CD14-positive monocyte (primary cell): ENCODE results near the gene CEP112. TPM values are rescaled to one million over a fixed set of nuclear protein-coding genes. Genes with fewer than 3 reads are reported as not detected.

Experiments used
- DNase-seq, 3 donors: peaks; one replicate each; pipeline ENCODE4 v3.0.0-alpha.2; 2011 to 2022
- H2AFZ ChIP-seq: 2 replicates; pipeline ENCODE4 v1.6.0; 2012; ENCODE audit warnings: mild to moderate bottlenecking, low read depth, low read length, inconsistent platforms; ENCODE audit not compliant: insufficient read depth, poor library complexity, severe bottlenecking
- H3K27ac ChIP-seq, 2 donors: 1 replicate in 1 of 2; 2 replicates in 1 of 2; pipeline ENCODE4 v1.5.1; 2012 to 2013; ENCODE audit warnings: low read length in 2 of 2, control low read depth in 1 of 2, inconsistent platforms in 1 of 2, low read depth in 1 of 2, mild to moderate bottlenecking in 1 of 2
- H3K27me3 ChIP-seq, 2 donors: one replicate each; pipeline versions ENCODE4 v1.6.0 to v1.6.1; 2011 to 2013; ENCODE audit warnings: low read length in 2 of 2; ENCODE audit not compliant: control insufficient read depth in 2 of 2, insufficient read depth in 2 of 2
- H3K36me3 ChIP-seq, 2 donors: replicated peaks in 1 of 2; 1 replicate in 1 of 2; 2 replicates in 1 of 2; pipeline versions ENCODE4 v1.5.1 to v1.6.1; 2012 to 2013; ENCODE audit warnings: low read length in 2 of 2, control low read depth in 1 of 2, inconsistent platforms in 1 of 2, mild to moderate bottlenecking in 1 of 2; ENCODE audit not compliant: insufficient read depth in 2 of 2, control insufficient read depth in 1 of 2
- H3K4me1 ChIP-seq, 2 donors: 1 replicate in 1 of 2; 2 replicates in 1 of 2; pipeline versions ENCODE4 v1.5.1 to v1.6.1; 2012 to 2013; ENCODE audit warnings: low read length in 2 of 2, control low read depth in 1 of 2, inconsistent platforms in 1 of 2, mild to moderate bottlenecking in 1 of 2, moderate library complexity in 1 of 2; ENCODE audit not compliant: insufficient read depth in 2 of 2, control insufficient read depth in 1 of 2
- H3K4me2 ChIP-seq: replicated peaks from 2 replicates; pipeline ENCODE3; 2012; ENCODE audit warnings: low read length, moderate library complexity, mild to moderate bottlenecking; ENCODE audit not compliant: poor library complexity, severe bottlenecking; ENCODE audit errors: extremely low read depth
- H3K4me3 ChIP-seq, 3 experiments: fragments of 200-600 bp in 1 of 3; sonication (generic) in 1 of 3; replicated peaks in 1 of 3; 1 replicate in 2 of 3; 2 replicates in 1 of 3; pipeline ENCODE4 v1.5.1; 2011 to 2013; ENCODE audit warnings: low read length in 3 of 3, mild to moderate bottlenecking in 3 of 3, control low read depth in 2 of 3, low read depth in 2 of 3, inconsistent platforms in 1 of 3, moderate library complexity in 1 of 3
- H3K79me2 ChIP-seq: 2 replicates; pipeline ENCODE4 v1.6.0; 2012; ENCODE audit warnings: mild to moderate bottlenecking, control low read depth, inconsistent platforms, low read length, moderate library complexity; ENCODE audit not compliant: insufficient read depth
- H3K9ac ChIP-seq: 2 replicates; pipeline ENCODE4 v1.6.0; 2017; ENCODE audit warnings: low read length, mild to moderate bottlenecking; ENCODE audit not compliant: insufficient read depth, poor library complexity, severe bottlenecking
- H3K9me3 ChIP-seq, 2 donors: replicated peaks in 1 of 2; 1 replicate in 1 of 2; 2 replicates in 1 of 2; pipeline versions ENCODE4 v1.5.1 to v1.6.1; 2012 to 2013; ENCODE audit warnings: low read length in 2 of 2, control low read depth in 1 of 2; ENCODE audit not compliant: control insufficient read depth in 1 of 2, insufficient read depth in 1 of 2
- H4K20me1 ChIP-seq: 2 replicates; pipeline ENCODE4 v1.6.0; 2012; ENCODE audit warnings: mild to moderate bottlenecking, low read length, control low read depth, moderate library complexity; ENCODE audit not compliant: insufficient read depth
- H3K27ac Mint-ChIP-seq, 7 donors: one replicate each; pipeline ENCODE4 v1.8.0; 2020; ENCODE audit warnings: mild to moderate bottlenecking in 7 of 7, mixed read lengths in 7 of 7, moderate library complexity in 6 of 7, inconsistent platforms in 2 of 7
- H3K27me3 Mint-ChIP-seq, 3 donors: one replicate each; pipeline ENCODE4 v1.8.0; 2021 to 2022; ENCODE audit warnings: low read depth in 3 of 3, mild to moderate bottlenecking in 3 of 3, mixed read lengths in 3 of 3, moderate library complexity in 3 of 3, inconsistent platforms in 1 of 3
- H3K36me3 Mint-ChIP-seq, 2 donors: one replicate each; pipeline ENCODE4 v1.8.0; 2020; ENCODE audit warnings: mixed read lengths in 2 of 2, inconsistent platforms in 1 of 2, mild to moderate bottlenecking in 1 of 2
- H3K4me1 Mint-ChIP-seq: one replicate; pipeline ENCODE4 v1.8.0; 2020; ENCODE audit warnings: mild to moderate bottlenecking, mixed read lengths
- H3K4me3 Mint-ChIP-seq, 2 donors: one replicate each; pipeline ENCODE4 v1.8.0; 2020; ENCODE audit warnings: mild to moderate bottlenecking in 2 of 2, mixed read lengths in 2 of 2, moderate library complexity in 1 of 2
- H3K9me3 Mint-ChIP-seq, 7 donors: one replicate each; pipeline ENCODE4 v1.8.0; 2020 to 2022; ENCODE audit warnings: mixed read lengths in 7 of 7, mild to moderate bottlenecking in 6 of 7, moderate library complexity in 6 of 7, inconsistent platforms in 2 of 7
- CTCF ChIP-seq: fragments of 200-600 bp; IDR thresholded peaks from one replicate; pipeline ENCODE4 v1.8.0; 2022; ENCODE audit warnings: antibody characterized with exemption, mild to moderate bottlenecking
- WGBS: methylation state at CpG from one replicate; pipeline ENCODE4 v1.1.5; 2013; ENCODE audit warnings: missing lambda C conversion rate; ENCODE audit not compliant: insufficient coverage; 5-methylcytosine and 5-hydroxymethylcytosine counted together
- intact Hi-C, 2 donors: fragments of 100-400 bp; cut with micrococcal nuclease; formaldehyde crosslinking; loops; one replicate each; pipeline versions ENCODE4 v1.15.0 to v1.15.1; 2023
- polyA plus RNA-seq, 3 donors: library from polyadenylated mRNA; depleted of rRNA in 1 of 3; unstranded in 2 of 3; stranded (reverse) in 1 of 3; fragments of 300-500 nt in 2 of 3; fragments of >200 nt in 1 of 3; fragmentation: Illumina TruSeq in 2 of 3; gene quantifications; 1 replicate in 2 of 3; 2 replicates in 1 of 3; pipeline ENCODE4 v1.2.3, GENCODE V29; 2012 to 2021

CEP112 gene
- polyA plus RNA-seq, 3 donors = 0.10 TPM; not detected in 2

DNA sequence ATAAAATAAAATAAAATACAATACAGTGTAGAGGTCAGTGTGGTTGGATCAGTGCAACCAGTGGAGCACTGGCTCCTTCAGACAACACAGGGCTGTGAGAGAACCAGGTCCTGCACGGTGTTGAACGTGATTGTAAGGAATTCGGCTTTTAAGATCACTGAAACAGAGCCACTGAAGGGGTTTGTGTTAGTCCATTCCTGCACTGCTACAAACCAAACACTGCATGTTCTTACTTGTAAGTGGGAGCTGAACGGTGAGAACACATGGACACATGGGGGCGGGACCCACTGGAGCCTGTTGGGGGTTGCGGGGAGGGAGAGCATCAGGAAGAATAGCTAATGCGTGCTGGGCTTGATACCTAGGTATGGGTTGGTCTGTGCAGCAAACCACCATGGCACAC lies 437.3 kb downstream of the CEP112 start:
- Histone ChIP-seq H3K4me1 (no peaks in the 10 kb centered on the region), H3K4me3 (no peak overlapping the region), H4K20me1 (no peaks in the 10 kb centered on the region), H3K9me3 (no peaks in the 10 kb centered on the region), H3K79me2 (no peaks in the 10 kb centered on the region), H3K4me2 (no peak overlapping the region), H3K27me3 (no peaks in the 10 kb centered on the region), H3K36me3 (no peaks in the 10 kb centered on the region), H2AFZ (no peak overlapping the region), H3K27ac (no peak overlapping the region), H3K9ac (no peak overlapping the region)
- H3K9me3 Mint-ChIP-seq = peaks cover 0 to 5% (median 0%) of the 10 kb centered on the region in 7 donors
- DNase-seq = no peak
- WGBS = 96% methylated on average over 4 of the region's 7 CpGs
- no peaks in the 10 kb centered on the region for H3K4me1 Mint-ChIP-seq
- intact Hi-C loops = no loop called here
- TF ChIP-seq CTCF = no peak
- H3K4me3 Mint-ChIP-seq = no peak overlapping the region
- H3K36me3 Mint-ChIP-seq = no peaks in the 10 kb centered on the region
- H3K27ac Mint-ChIP-seq = no peak overlapping the region
- H3K27me3 Mint-ChIP-seq = peaks cover 0 to 4% (median 3%) of the 10 kb centered on the region in 3 donors

- H3K9me3 ChIP-seq = no peaks in the 10 kb centered on the region
- H3K27ac ChIP-seq = no peak overlapping the region
- Mint-ChIP-seq H3K9me3 (peaks cover 0 to 5% (median 2%) of the 10 kb centered on the region in 7 donors), H3K4me3 (no peak overlapping the region), H3K27ac (no peak overlapping the region), H3K4me1 (no peaks in the 10 kb centered on the region), H3K27me3 (peaks cover under 1 to 6% (median 3%) of the 10 kb centered on the region in 3 donors), H3K36me3 (no peaks in the 10 kb centered on the region)
- no peak for DNase-seq
- no peaks in the 10 kb centered on the region for H3K27me3 ChIP-seq
- no peak overlapping the region for H3K9ac ChIP-seq
- H3K36me3 ChIP-seq = no peaks in the 10 kb centered on the region
- no peaks in the 10 kb centered on the region for H3K79me2 ChIP-seq
- no peak for TF ChIP-seq CTCF
- intact Hi-C loops = no loop called here
- WGBS = 78% methylated on average over 1 of the region's 2 CpGs
- H3K4me2 ChIP-seq = no peak overlapping the region
- no peak overlapping the region for H3K4me3 ChIP-seq
- no peaks in the 10 kb centered on the region for H4K20me1 ChIP-seq
- no peaks in the 10 kb centered on the region for H3K4me1 ChIP-seq
- H2AFZ ChIP-seq = no peak overlapping the region
These were observed 437.9 kb downstream of the CEP112 start for GRCh38 chr17:65754081-65754480.
